Liver (tissue), 9 donors: Measurements from ENCODE around the gene SHQ1. TPM values are rescaled to one million over a fixed set of nuclear protein-coding genes. Genes with fewer than 3 reads are reported as not detected.

Source experiments
- DNase-seq: peaks from one replicate; pipeline ENCODE4 v3.0.0-alpha.2; 2017; ENCODE audit warnings: low spot score
- H3K27ac ChIP-seq, 2 donors: one replicate each; pipeline ENCODE4 v1.7.0; 2013; ENCODE audit warnings: inconsistent platforms in 2 of 2, low read length in 2 of 2, control low read depth in 1 of 2, low read depth in 1 of 2, mild to moderate bottlenecking in 1 of 2
- H3K27me3 ChIP-seq, 4 donors: one replicate each; pipeline versions ENCODE4 v1.6.1 to v1.7.0; 2013; ENCODE audit warnings: low read length in 3 of 4, inconsistent platforms in 1 of 4, mild to moderate bottlenecking in 1 of 4, moderate library complexity in 1 of 4; ENCODE audit not compliant: control insufficient read depth in 4 of 4, insufficient read depth in 4 of 4
- H3K36me3 ChIP-seq, 4 donors: one replicate each; pipeline versions ENCODE4 v1.6.1 to v1.7.0; 2013; ENCODE audit warnings: low read length in 3 of 4, mild to moderate bottlenecking in 3 of 4, low read depth in 1 of 4, moderate library complexity in 1 of 4; ENCODE audit not compliant: control insufficient read depth in 4 of 4, insufficient read depth in 3 of 4
- H3K4me1 ChIP-seq, 4 donors: one replicate each; pipeline versions ENCODE4 v1.6.1 to v1.7.0; 2013; ENCODE audit warnings: low read length in 3 of 4, mild to moderate bottlenecking in 3 of 4, moderate library complexity in 1 of 4; ENCODE audit not compliant: control insufficient read depth in 4 of 4, insufficient read depth in 4 of 4
- H3K4me3 ChIP-seq, 3 donors: one replicate each; pipeline versions ENCODE4 v1.6.1 to v1.7.0; 2013; ENCODE audit warnings: low read length in 3 of 3, control low read depth in 1 of 3, low read depth in 1 of 3, mild to moderate bottlenecking in 1 of 3
- H3K9ac ChIP-seq, 2 donors: one replicate each; pipeline ENCODE4 v1.7.0; 2013; ENCODE audit warnings: low read length in 2 of 2, mild to moderate bottlenecking in 2 of 2, moderate library complexity in 2 of 2, control low read depth in 1 of 2, low read depth in 1 of 2
- H3K9me3 ChIP-seq, 4 donors: one replicate each; pipeline versions ENCODE4 v1.6.1 to v1.7.0; 2013; ENCODE audit warnings: low read length in 3 of 4; ENCODE audit not compliant: control insufficient read depth in 4 of 4
- ATF3 ChIP-seq: IDR thresholded peaks from 2 replicates; pipeline ENCODE4 v1.6.1; 2016; ENCODE audit warnings: antibody characterized with exemption
- EGR1 ChIP-seq, 2 donors: IDR thresholded peaks; 2 replicates each; pipeline ENCODE4 v1.6.1; 2016 to 2018; ENCODE audit warnings: antibody characterized with exemption in 2 of 2, low read depth in 2 of 2
- FOXA1 ChIP-seq: IDR thresholded peaks from 2 replicates; pipeline ENCODE4 v1.6.1; 2016; ENCODE audit warnings: antibody characterized with exemption
- FOXA2 ChIP-seq: IDR thresholded peaks from 2 replicates; pipeline ENCODE4 v1.6.1; 2016; ENCODE audit warnings: antibody characterized with exemption
- GABPA ChIP-seq, 2 donors: IDR thresholded peaks in 1 of 2; conservative IDR thresholded peaks in 1 of 2; 2 replicates each; pipeline ENCODE4 v1.6.1; 2016; ENCODE audit warnings: antibody characterized with exemption in 2 of 2, mild to moderate bottlenecking in 1 of 2, moderate library complexity in 1 of 2
- HNF4A ChIP-seq, 2 donors: conservative IDR thresholded peaks; 2 replicates each; pipeline ENCODE4 v1.6.1; 2016; ENCODE audit warnings: antibody characterized with exemption in 2 of 2, mild to moderate bottlenecking in 2 of 2
- HNF4G ChIP-seq: IDR thresholded peaks from 2 replicates; pipeline ENCODE4 v1.6.1; 2016; ENCODE audit warnings: antibody characterized with exemption
- JUND ChIP-seq, 2 donors: IDR thresholded peaks; 2 replicates each; pipeline ENCODE4 v1.6.1; 2016; ENCODE audit warnings: antibody characterized with exemption in 2 of 2
- NR2F2 ChIP-seq: IDR thresholded peaks from 2 replicates; pipeline ENCODE4 v1.6.1; 2016; ENCODE audit warnings: antibody characterized with exemption
- RAD21 ChIP-seq, 2 donors: IDR thresholded peaks; 2 replicates each; pipeline ENCODE4 v1.6.1; 2016; ENCODE audit warnings: antibody characterized with exemption in 2 of 2, mild to moderate bottlenecking in 2 of 2
- RXRA ChIP-seq, 2 donors: IDR thresholded peaks; 2 replicates each; pipeline ENCODE4 v1.6.1; 2017 to 2018; ENCODE audit warnings: antibody characterized with exemption in 2 of 2, mild to moderate bottlenecking in 1 of 2
- SP1 ChIP-seq: IDR thresholded peaks from 2 replicates; pipeline ENCODE4 v1.6.1; 2018; ENCODE audit warnings: antibody characterized with exemption, mild to moderate bottlenecking
- TAF1 ChIP-seq: conservative IDR thresholded peaks from 2 replicates; pipeline ENCODE4 v1.6.1; 2016; ENCODE audit warnings: antibody characterized with exemption, mild to moderate bottlenecking
- YY1 ChIP-seq: IDR thresholded peaks from 2 replicates; pipeline ENCODE4 v1.6.1; 2016; ENCODE audit warnings: antibody characterized with exemption, mild to moderate bottlenecking
- ZBTB33 ChIP-seq: IDR thresholded peaks from 2 replicates; pipeline ENCODE4 v1.6.1; 2016; ENCODE audit warnings: antibody characterized with exemption
- WGBS: extraction: QIAGEN DNeasy Blood & Tissue Kit; methylation state at CpG from one replicate; pipeline ENCODE4 v1.1.7; 2013; 5-methylcytosine and 5-hydroxymethylcytosine counted together
- polyA plus RNA-seq, 2 donors: library from polyadenylated mRNA; stranded (reverse) in 1 of 2; unstranded in 1 of 2; fragments of 200-250 nt in 1 of 2; fragments of >200 nt in 1 of 2; fragmentation: Nextera tagmentation in 1 of 2; extraction: Ambion mirVana in 1 of 2; gene quantifications; one replicate each; pipeline versions ENCODE4 v1.2.1 to v1.2.3, GENCODE V29; 2013 to 2015
- total RNA-seq, 2 donors: library from RNA; depleted of rRNA; stranded (reverse); fragments of >200 nt; gene quantifications; one replicate each; pipeline ENCODE4 v1.2.3, GENCODE V29; 2014
- TF ChIP-seq, protein P1 (sequence below): IDR thresholded peaks from 2 replicates; pipeline ENCODE4 v1.6.1; 2016; ENCODE audit warnings: antibody characterized with exemption, mild to moderate bottlenecking
- TF ChIP-seq, protein P2 (sequence below): IDR thresholded peaks from 2 replicates; pipeline ENCODE4 v1.6.1; 2016; ENCODE audit warnings: antibody characterized with exemption
- TF ChIP-seq, protein P3 (sequence below): fragments of 150-350 bp; IDR thresholded peaks from 2 replicates; pipeline ENCODE4 v1.5.1; 2017; ENCODE audit warnings: improper control_type of control experiment, low read depth, low read length; ENCODE audit not compliant: missing input control
- donor health status: healthy.
- donor health status: healthy.
- donor health status: healthy.
- donor health status: healthy.
- donor health status: healthy.

SHQ1 gene
- total and polyA plus RNA-seq, 4 donors = 4.3 to 9.6 (median 6.1) TPM

- H3K9ac ChIP-seq = no peak overlapping the region
- H3K27ac ChIP-seq = no peak overlapping the region
- no peaks in the 10 kb centered on the region for H3K9me3 ChIP-seq
- peaks cover 2 to 25% (median 17%) of the 10 kb centered on the region in 4 donors for H3K36me3 ChIP-seq
- TF ChIP-seq, protein P1, sequence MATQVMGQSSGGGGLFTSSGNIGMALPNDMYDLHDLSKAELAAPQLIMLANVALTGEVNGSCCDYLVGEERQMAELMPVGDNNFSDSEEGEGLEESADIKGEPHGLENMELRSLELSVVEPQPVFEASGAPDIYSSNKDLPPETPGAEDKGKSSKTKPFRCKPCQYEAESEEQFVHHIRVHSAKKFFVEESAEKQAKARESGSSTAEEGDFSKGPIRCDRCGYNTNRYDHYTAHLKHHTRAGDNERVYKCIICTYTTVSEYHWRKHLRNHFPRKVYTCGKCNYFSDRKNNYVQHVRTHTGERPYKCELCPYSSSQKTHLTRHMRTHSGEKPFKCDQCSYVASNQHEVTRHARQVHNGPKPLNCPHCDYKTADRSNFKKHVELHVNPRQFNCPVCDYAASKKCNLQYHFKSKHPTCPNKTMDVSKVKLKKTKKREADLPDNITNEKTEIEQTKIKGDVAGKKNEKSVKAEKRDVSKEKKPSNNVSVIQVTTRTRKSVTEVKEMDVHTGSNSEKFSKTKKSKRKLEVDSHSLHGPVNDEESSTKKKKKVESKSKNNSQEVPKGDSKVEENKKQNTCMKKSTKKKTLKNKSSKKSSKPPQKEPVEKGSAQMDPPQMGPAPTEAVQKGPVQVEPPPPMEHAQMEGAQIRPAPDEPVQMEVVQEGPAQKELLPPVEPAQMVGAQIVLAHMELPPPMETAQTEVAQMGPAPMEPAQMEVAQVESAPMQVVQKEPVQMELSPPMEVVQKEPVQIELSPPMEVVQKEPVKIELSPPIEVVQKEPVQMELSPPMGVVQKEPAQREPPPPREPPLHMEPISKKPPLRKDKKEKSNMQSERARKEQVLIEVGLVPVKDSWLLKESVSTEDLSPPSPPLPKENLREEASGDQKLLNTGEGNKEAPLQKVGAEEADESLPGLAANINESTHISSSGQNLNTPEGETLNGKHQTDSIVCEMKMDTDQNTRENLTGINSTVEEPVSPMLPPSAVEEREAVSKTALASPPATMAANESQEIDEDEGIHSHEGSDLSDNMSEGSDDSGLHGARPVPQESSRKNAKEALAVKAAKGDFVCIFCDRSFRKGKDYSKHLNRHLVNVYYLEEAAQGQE = no peak
- TF ChIP-seq HNF4A (conservative IDR thresholded peaks at IDR 0.05) (peak; percentile 53 to 58), NR2F2 (no peak), GABPA (IDR thresholded peaks at IDR 0.05 in 1 of 2, conservative IDR thresholded peaks at IDR 0.05 in 1 of 2) (peak in 1 of 2 donors; percentile 21), SP1 (peak; percentile 26), YY1 (peak; percentile 37), RAD21 (IDR thresholded peaks at IDR 0.05) (peak; percentile 57 to 71), FOXA2 (no peak), RXRA (IDR thresholded peaks at IDR 0.05) (peak; percentile 10 to 43), JUND (IDR thresholded peaks at IDR 0.05) (peak in 1 of 2 donors; percentile 13)
- TF ChIP-seq, protein P2, sequence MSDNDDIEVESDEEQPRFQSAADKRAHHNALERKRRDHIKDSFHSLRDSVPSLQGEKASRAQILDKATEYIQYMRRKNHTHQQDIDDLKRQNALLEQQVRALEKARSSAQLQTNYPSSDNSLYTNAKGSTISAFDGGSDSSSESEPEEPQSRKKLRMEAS = peak; percentile 48
- TF ChIP-seq, protein P3, sequence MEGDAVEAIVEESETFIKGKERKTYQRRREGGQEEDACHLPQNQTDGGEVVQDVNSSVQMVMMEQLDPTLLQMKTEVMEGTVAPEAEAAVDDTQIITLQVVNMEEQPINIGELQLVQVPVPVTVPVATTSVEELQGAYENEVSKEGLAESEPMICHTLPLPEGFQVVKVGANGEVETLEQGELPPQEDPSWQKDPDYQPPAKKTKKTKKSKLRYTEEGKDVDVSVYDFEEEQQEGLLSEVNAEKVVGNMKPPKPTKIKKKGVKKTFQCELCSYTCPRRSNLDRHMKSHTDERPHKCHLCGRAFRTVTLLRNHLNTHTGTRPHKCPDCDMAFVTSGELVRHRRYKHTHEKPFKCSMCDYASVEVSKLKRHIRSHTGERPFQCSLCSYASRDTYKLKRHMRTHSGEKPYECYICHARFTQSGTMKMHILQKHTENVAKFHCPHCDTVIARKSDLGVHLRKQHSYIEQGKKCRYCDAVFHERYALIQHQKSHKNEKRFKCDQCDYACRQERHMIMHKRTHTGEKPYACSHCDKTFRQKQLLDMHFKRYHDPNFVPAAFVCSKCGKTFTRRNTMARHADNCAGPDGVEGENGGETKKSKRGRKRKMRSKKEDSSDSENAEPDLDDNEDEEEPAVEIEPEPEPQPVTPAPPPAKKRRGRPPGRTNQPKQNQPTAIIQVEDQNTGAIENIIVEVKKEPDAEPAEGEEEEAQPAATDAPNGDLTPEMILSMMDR = peak; percentile 39
- H3K27me3 ChIP-seq = no peaks in the 10 kb centered on the region
- no peak for DNase-seq
- 42% methylated on average over 3 of the region's 3 CpGs for WGBS
- no peak overlapping the region for H3K4me3 ChIP-seq
- peaks cover 2 to 3% (median 3%) of the 10 kb centered on the region in 4 donors for H3K4me1 ChIP-seq
Observed at GRCh38 chr3:72836923-72837322, 11.3 kb downstream of the SHQ1 start.

DNA sequence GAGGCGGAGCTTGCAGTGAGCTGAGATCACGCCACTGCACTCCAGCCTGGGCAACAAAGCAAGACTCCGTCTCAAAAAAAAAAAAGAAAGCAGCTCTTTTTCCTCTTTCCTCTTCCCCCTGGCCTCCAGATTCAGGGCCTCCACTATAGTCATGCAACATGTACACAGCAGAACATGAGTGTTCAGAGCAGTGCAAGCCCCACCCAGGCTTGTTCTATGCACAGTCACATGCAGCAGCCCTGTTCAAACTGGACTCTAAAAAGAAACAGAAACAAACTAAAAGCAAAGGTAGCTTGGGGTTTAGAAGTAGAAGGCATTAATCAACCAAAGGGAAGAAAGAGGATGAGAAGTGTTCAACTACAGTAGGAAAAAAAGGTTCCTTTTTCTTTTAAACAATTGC lies 11.8 kb downstream of the SHQ1 start:
- H3K9me3 ChIP-seq = no peaks in the 10 kb centered on the region
- no peak overlapping the region for H3K9ac ChIP-seq
- peaks cover 2 to 24% (median 12%) of the 10 kb centered on the region in 4 donors for H3K36me3 ChIP-seq
- no peak for DNase-seq
- no peaks in the 10 kb centered on the region for H3K27me3 ChIP-seq
- no peak overlapping the region for H3K4me3 ChIP-seq
- H3K4me1 ChIP-seq = peaks cover 2 to 3% (median 3%) of the 10 kb centered on the region in 4 donors
- 97% methylated on average over 3 of the region's 3 CpGs for WGBS
- H3K27ac ChIP-seq = no peak overlapping the region
- TF ChIP-seq FOXA2 (no peak), NR2F2 (no peak), GABPA (IDR thresholded peaks at IDR 0.05 in 1 of 2, conservative IDR thresholded peaks at IDR 0.05 in 1 of 2) (no peak), YY1 (no peak), ATF3 (no peak), FOXA1 (no peak), ZBTB33 (no peak), SP1 (no peak), HNF4G (no peak), JUND (IDR thresholded peaks at IDR 0.05) (no peak), RXRA (IDR thresholded peaks at IDR 0.05) (no peak), RAD21 (IDR thresholded peaks at IDR 0.05) (no peak), HNF4A (conservative IDR thresholded peaks at IDR 0.05) (no peak), TAF1 (no peak), EGR1 (IDR thresholded peaks at IDR 0.05; ENCODE audit: low read depth in 2 of 2) (no peak)
- TF ChIP-seq, protein P2 = no peak
- TF ChIP-seq, protein P1 = no peak
